ENCODE measurements around the gene MBNL3.

DNA sequence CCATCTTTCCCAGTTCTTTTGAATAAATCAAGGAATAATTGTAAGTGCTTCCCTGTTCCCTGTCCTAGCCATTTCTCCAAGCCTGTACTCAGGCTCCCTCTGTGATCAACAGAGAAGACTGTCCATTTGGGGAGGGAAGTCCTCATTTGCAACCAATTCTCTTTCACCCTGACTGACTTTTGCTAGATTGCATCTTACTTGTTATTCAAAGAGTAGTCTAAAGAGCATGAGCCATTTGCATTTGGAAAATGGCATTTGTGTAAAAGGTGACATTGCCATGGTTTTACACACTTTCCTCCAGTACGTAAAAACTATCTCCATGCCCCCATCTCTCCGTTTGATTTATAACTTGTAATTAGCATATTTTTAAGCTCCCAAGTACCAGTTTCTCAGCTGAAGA, 110.6 kb downstream of the MBNL3 start:
- TF ChIP-seq, protein P1, sequence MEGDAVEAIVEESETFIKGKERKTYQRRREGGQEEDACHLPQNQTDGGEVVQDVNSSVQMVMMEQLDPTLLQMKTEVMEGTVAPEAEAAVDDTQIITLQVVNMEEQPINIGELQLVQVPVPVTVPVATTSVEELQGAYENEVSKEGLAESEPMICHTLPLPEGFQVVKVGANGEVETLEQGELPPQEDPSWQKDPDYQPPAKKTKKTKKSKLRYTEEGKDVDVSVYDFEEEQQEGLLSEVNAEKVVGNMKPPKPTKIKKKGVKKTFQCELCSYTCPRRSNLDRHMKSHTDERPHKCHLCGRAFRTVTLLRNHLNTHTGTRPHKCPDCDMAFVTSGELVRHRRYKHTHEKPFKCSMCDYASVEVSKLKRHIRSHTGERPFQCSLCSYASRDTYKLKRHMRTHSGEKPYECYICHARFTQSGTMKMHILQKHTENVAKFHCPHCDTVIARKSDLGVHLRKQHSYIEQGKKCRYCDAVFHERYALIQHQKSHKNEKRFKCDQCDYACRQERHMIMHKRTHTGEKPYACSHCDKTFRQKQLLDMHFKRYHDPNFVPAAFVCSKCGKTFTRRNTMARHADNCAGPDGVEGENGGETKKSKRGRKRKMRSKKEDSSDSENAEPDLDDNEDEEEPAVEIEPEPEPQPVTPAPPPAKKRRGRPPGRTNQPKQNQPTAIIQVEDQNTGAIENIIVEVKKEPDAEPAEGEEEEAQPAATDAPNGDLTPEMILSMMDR (IDR thresholded peaks at IDR 0.05): no peak
- no peak for TF ChIP-seq POLR2AphosphoS5 (IDR thresholded peaks at IDR 0.05)
- no peak for TF ChIP-seq POLR2A (IDR thresholded peaks at IDR 0.05)
- TF ChIP-seq EP300 (IDR thresholded peaks at IDR 0.05): no peak

Data from sigmoid colon (tissue), 4 donors.